Embryonic facial prominence (tissue), 1 donor: ENCODE measurements around the gene ZNF423.
"Not testable (repeated sequence)": the region's sequence is repeated elsewhere in the genome, so short reads cannot be mapped to it uniquely, and the experiment has no call there.

Experiments
- DNase-seq: peaks from one replicate; pipeline ENCODE4 v3.0.0-alpha.2; 2016; ENCODE audit errors: extremely low spot score

Gene ZNF423

DNA sequence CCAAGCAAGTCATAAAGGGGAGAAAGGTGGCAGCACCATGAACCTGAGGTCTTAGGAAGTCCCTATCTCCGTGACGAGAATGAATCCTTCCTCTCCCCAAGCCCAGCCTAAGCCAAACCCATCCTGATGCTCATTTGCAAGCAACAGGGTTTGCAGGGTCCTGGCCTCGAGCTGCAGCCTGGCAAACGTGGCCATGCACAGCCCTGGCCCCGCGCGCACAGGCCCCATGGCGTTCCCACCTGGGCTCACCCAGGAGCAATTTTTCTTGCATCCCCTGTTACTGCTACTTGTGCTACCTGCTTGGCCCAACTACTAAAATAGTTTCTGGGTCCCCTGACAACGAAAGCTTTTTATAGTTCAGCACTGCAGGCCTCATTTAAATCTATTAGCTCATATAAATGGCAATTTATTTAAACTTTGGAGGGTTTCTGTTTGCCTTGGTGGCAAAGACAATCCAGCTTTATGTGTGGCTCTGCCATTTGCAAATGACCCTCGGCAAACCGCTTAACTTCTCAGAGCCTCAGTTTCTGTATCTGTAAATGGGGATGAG, 340.8 kb downstream of the ZNF423 start:
- DNase-seq, result no peak

DNA sequence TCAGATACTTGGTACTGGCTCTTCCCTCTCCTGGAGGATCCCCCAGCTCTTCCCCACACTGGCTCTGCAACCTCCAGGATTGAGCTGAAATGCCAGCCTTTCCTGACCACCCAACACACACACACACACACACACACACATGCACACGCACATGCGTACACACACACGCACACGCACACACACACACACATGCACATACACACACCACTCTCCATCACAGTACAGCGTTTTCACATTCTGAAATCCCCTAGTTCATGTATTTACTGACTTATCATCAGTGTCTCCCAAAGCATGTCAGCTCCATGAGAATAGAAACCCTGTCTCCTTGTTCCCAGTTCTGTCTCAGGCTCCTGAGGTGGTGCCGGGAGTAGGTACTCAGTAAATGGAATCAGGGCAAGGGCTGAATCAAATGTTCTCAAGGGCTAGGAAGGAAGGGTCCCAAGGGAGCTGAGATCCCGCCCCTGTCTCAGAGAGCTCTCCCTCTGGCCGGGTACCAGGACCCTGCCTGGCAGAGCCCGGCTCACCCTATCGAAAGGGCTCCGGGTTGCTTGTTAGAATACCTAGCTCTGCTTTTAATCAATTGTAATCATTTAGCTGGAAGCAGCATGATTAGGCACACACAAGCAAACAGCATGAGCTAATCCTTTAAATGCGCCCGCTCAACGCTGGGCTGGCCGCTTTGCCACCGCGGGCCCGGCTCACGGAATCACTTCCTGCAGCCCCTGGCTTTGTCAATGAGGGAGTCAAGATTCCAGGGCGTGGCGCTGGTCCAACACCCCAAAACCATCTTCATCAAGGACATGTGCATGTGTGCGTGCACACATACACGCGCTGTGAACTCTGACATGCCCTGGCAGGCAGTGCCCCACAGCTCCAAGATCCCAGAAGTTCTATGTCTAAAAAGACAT, 341.6 kb downstream of the ZNF423 start:
- no peak for DNase-seq

- DNase-seq, result no peak
Measured at GRCh38 chr16:49513040-49513439, 342.9 kb downstream of the ZNF423 start.

DNA sequence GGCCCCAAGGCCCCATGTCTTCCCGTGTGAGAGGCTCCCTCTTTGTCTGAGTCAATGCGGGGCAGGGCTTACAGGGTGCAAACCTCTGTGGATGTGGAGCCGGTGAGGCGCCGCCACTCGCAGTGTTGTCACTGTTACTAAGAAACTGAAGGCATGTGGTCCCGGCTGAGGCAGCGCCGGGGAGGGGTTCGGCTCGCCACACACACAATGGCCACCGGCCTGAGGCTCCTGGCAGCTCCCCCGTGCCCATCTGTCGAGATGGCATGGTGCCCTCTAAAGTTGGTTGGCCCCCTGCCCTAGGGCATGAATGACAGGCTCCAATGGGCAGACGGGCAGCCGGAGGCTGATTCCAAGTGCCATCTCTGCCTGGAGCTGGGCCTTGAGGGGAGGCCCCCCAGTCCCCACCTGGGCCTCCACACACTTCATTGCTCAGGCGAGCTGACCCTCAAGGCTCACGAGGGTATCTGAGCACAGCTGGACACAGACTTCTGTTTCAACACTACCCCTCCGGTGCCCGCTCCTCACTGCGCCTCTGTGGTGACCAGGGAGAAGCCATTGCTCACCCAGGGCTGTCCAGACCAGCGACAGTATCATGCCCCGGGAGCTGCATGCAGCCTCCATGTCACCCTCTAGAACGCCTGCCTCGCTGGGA, 345.1 kb downstream of the ZNF423 start:
- no peak for DNase-seq

- no peak for DNase-seq
Measured at GRCh38 chr16:49510141-49510540, 345.8 kb downstream of the ZNF423 start.

- not testable (repeated sequence) for DNase-seq
Measured at GRCh38 chr16:49506058-49507013, 349.6 kb downstream of the ZNF423 start.

- DNase-seq, result no peak
Measured at GRCh38 chr16:49505556-49505955, 350.4 kb downstream of the ZNF423 start.

GRCh38 chr16:49504626-49505025, 351.3 kb downstream of the ZNF423 start:
- no peak for DNase-seq

DNA sequence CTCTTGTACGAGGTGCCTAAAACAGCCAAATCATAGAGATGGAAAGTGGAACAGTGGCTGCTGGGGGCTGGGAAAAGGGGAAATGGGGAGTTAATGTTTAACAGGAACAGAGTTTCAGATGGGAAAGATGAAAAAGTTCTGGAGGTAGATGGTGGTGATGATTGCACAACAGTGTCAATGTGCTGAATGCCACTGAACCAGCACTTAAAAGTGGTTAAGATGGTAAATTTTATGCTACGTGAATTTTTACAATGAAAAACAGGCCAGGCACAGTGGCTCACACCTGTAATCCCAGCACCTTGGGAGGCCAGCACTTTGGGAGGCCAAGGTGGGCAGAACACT, 351.9 kb downstream of the ZNF423 start:
- no peak for DNase-seq

GRCh38 chr16:49503256-49504022, 352.5 kb downstream of the ZNF423 start:
- no peak for DNase-seq

GRCh38 chr16:49502136-49502881, 353.6 kb downstream of the ZNF423 start:
- DNase-seq, result no peak

DNA sequence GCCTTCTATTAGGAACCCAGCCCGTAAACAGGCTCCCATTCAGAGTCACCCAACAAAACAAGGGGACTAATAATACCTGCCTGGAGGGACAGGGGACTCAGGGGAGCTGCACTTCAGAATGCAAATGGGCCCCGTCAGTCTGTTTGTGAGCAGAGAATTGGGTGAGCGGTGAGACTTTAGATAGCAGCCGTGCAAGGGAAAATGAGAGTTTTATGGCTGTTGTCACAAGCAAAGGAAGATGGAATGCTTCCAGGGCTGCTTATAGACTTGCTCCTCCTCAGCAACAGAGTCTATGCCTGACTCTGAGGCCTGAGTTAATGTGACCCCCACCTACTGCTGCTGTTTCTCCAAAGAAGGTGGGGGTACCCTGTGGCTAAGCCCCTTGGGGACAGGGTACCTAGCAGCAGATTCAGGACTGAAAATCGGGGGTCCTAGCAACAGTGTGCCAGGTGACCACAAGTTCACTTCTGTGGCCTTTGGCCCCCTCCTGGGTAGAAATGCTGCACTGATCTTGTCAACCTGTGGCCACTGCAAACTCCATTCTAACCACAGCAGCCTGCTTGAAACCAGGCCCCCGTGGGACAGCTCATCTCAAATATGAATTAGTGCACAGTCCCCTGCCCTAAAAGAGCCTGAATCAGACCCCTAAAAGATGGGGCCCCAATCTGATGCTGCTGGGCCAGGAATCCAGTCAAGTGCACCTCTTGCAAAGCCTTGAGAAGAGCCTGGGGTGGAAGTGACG, 355.9 kb downstream of the ZNF423 start:
- DNase-seq, result no peak

DNA sequence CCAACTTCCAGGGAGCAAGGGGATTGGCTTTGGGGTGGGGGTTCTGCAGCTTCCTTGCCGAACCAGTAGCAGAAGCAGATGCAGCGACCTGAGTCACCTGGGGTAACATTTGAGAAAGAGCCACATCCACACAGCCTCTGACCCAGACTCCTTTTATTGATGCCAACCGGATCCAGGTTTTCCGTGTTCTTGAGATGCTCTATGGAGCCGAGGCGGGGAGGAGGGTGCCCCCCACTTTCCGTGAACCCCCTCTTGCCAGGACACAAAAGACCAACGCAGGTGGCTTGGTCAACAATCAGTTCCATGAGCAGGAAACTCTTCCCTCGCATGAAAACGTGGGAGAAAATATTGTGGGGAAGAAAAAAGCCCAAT, 356.5 kb downstream of the ZNF423 start:
- DNase-seq, result no peak

- no peak for DNase-seq
Measured at GRCh38 chr16:49498666-49499413, 357.1 kb downstream of the ZNF423 start.

DNA sequence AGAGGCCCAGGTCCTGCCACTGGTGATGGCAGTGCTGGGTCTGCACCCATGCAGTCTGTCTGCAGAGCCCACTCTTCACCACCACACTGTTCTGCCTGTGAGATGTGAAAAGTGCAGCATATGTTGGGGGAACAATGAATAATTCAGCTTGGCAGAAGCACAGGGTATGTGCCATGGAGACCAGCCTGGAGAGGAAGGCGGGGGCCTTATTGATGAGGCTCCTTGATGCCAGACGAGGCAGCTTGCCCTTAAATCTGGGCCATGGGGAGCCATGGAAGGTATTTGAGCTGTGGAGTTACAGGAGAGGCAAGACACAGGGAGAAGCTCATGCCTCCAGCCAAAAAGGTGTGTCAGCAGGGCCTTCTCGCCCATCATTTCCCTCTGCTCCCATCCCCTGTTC, 357.6 kb downstream of the ZNF423 start:
- no peak for DNase-seq

- DNase-seq, result no peak
Measured at GRCh38 chr16:49497466-49497865, 358.4 kb downstream of the ZNF423 start.

- no peak for DNase-seq
Measured at GRCh38 chr16:49496656-49497055, 359.3 kb downstream of the ZNF423 start.

DNA sequence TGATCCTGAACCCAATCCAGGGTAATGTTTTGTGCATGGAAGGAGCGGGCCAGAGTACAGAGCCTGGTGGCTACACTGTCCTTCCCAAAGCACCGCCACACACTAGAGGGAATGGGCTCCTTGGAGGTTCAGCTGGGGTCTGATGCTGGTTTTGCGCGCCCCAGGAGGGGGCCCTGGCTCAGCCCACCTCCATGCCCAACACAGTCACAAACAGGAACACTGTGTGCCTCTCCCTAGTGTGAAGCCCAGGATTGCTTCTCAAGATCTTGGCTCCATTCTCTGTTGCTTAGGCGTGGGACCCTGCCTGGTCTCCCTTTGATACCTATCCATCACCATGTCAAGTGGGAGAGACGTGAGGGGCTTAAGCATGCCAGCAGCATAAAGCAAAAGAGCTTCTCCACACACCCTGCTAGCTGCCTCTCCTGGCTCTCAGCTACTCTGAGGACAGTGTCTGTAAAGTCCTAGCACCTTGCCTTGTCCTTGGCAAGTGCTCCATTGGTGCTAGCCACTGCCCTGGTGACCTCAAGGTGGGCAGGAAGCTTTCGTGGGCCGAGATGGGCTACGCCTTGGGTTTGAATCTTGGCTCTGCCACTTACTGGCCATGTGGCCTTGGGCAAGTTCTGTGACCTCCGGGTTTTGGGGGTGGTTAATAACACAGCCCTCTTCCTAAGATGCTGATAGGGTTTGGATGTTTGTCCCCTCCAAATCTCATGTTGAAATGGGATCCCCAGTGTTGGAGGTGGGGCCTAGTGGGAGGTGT, 360.1 kb downstream of the ZNF423 start:
- no peak for DNase-seq
